Effector memory CD4-positive, alpha-beta T cell (primary cell): Measurements from ENCODE around the gene TRIM27.

Source experiments
- DNase-seq, 3 donors: peaks; one replicate each; pipeline ENCODE4 v3.0.0-alpha.2; 2020
- H3K27ac ChIP-seq: 2 replicates; pipeline ENCODE4 v1.7.0; 2013; ENCODE audit warnings: mild to moderate bottlenecking, low read length, moderate library complexity; ENCODE audit not compliant: insufficient read depth, poor library complexity, severe bottlenecking
- H3K27me3 ChIP-seq: replicated peaks from 2 replicates; pipeline ENCODE4 v1.7.0; 2013; ENCODE audit warnings: mild to moderate bottlenecking, low read length; ENCODE audit not compliant: insufficient read depth, control insufficient read depth, poor library complexity, severe bottlenecking
- H3K36me3 ChIP-seq: 2 replicates; pipeline ENCODE4 v1.7.0; 2013; ENCODE audit warnings: mild to moderate bottlenecking, low read length, moderate library complexity; ENCODE audit not compliant: control insufficient read depth, insufficient read depth
- H3K4me1 ChIP-seq: 2 replicates; pipeline ENCODE4 v1.7.0; 2013; ENCODE audit warnings: low read length, mild to moderate bottlenecking; ENCODE audit not compliant: control insufficient read depth, insufficient read depth, poor library complexity, severe bottlenecking
- H3K4me3 ChIP-seq: 2 replicates; pipeline ENCODE4 v1.7.0; 2013; ENCODE audit warnings: low read length, low read depth, mild to moderate bottlenecking; ENCODE audit not compliant: insufficient read depth, poor library complexity, severe bottlenecking
- H3K9me3 ChIP-seq: 2 replicates; pipeline ENCODE4 v1.7.0; 2013; ENCODE audit warnings: mild to moderate bottlenecking, low read length, moderate library complexity; ENCODE audit not compliant: control insufficient read depth

Gene TRIM27

GRCh38 chr6:28897369-28897745, 26.4 kb downstream of the TRIM27 start:
- no peak for DNase-seq
- Histone ChIP-seq H3K27me3 (no peaks in the 10 kb centered on the region), H3K36me3 (peaks cover 5% of the 10 kb centered on the region), H3K4me3 (peak overlapping the region; percentile 72), H3K27ac (peak overlapping the region; percentile 97), H3K9me3 (no peaks in the 10 kb centered on the region), H3K4me1 (no peaks in the 10 kb centered on the region)

- Histone ChIP-seq H3K27me3 (no peaks in the 10 kb centered on the region), H3K36me3 (peaks cover under 1% of the 10 kb centered on the region), H3K4me3 (peak overlapping the region; percentile 72), H3K9me3 (no peaks in the 10 kb centered on the region), H3K27ac (peak overlapping the region; percentile 97), H3K4me1 (no peaks in the 10 kb centered on the region)
- DNase-seq: peak; percentile 7 to 48 (median 26)
Measured at GRCh38 chr6:28896505-28897368, 27.0 kb downstream of the TRIM27 start.

DNA sequence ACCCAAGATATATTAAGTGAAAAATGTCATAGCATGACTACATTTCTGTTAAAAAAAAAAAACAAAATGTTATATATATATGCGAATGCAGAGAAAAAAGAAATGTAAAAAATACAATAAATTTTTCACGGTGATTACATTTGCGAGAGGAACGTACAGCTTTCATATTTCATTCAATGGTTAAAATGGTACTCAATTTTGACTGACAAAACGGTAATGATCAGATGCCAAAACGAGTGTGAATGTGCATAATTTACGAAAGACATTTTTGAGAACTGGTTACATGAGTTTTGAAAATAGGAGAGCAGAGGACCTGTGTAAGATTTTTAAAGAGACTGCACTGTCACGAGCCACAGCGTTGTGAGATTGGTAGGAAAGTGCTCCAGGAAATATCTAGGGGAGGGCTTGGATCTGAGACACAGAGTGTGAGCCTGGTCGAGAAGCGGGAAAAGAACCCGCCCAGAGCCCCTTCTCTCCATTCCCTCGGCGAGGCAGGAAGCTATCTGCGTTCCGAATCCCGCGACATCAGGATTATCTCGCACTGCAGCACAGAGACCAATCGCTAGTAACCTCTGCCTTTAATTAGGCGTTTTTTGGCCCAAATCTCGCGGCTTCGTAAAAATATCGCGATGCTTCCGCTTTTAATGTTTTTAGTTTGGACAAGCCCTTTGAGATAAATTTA, 28.5 kb downstream of the TRIM27 start:
- Histone ChIP-seq H3K4me1 (no peaks in the 10 kb centered on the region), H3K4me3 (peak overlapping the region; percentile 72), H3K36me3 (no peaks in the 10 kb centered on the region), H3K27me3 (no peaks in the 10 kb centered on the region), H3K27ac (peak overlapping the region; percentile 97), H3K9me3 (no peaks in the 10 kb centered on the region)
- peak; percentile 82 to 88 (median 84) for DNase-seq

DNA sequence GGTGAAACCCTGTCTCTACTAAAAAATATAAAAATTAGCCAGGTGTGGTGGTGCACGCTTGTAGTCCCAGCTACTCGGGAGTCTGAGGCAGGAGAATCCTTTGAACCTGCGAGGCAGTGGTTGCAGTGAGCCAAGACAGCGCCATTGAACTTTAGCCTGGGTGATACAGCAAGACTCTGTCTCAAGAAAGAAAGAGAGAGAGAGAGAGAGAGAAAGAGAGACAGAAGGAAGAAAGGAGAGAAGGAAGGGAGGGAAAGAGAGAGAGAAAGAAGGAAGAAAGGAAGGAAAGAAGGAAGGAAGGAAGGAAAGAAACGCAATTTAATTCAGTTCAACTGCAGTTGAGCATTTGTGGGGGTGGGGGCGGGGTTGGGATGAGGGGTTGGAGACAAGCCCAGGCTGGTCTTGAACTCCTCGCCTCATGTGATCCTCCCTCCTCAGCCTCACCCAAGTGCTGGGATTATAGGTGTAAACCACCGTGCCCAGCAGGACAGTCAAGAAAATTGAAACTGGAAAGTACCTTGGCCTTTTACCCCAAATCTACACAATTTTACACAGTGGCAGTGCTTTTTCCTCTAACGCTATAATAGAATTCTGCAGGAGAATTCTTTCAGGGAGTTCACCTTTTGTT, 30.5 kb downstream of the TRIM27 start:
- Histone ChIP-seq H3K4me3 (no peak overlapping the region), H3K4me1 (no peaks in the 10 kb centered on the region), H3K27ac (no peak overlapping the region), H3K27me3 (no peaks in the 10 kb centered on the region), H3K36me3 (no peaks in the 10 kb centered on the region), H3K9me3 (no peaks in the 10 kb centered on the region)
- DNase-seq: no peak

DNA sequence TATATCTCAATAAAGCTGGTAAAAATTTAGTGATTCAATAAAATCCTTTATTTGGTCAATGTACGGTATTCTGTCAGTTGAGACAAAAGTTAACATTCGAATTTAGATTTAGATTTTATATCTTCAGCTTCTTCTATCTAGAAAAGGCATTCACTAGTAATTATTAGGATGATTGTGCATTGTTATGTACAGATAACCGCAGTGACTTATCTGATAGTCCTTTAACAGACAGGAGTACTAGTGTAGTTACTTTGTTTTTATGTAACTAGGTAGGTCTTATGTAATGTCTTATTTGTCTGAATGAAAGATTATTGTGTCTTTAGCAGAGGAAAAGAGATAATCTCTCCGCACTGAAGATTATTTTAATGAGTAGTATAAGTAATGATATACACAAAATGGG, 31.3 kb downstream of the TRIM27 start:
- no peak for DNase-seq
- Histone ChIP-seq H3K27ac (no peak overlapping the region), H3K36me3 (no peaks in the 10 kb centered on the region), H3K4me1 (no peaks in the 10 kb centered on the region), H3K4me3 (no peak overlapping the region), H3K9me3 (no peaks in the 10 kb centered on the region), H3K27me3 (no peaks in the 10 kb centered on the region)

DNA sequence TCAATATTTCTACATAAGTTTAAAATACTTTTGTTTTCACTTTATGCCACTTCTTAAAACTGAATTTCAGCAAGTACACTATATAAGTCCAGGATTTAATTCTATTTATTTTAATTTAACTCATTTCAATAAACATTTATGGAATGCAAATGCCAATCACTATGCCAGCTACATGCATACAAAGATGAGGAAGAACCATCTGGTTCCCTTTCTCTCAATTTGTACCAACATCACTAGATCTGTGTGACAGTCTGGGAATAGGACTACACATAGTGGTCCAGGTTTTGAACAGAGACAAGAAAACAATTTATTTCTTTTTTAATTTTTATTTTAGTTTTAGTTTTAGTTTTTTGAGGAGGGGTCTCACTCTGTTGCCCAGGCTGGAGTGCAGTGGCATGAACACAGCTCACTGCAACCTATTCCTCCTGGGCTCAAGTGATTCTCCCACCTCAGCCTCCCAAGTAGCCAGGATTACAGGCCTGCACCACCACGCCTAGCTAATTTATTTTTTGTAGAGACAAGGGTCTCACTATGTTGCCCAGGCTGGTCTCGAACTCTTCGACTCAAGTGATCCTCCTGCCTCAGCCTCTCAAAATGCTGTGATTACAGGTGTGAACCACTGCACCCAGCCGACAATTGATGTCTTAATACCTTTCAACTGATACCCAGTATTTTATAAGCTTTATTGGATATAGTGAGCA, 35.8 kb downstream of the TRIM27 start:
- H3K9me3 ChIP-seq: no peaks in the 10 kb centered on the region
- no peak for DNase-seq
- H3K27me3 ChIP-seq: no peaks in the 10 kb centered on the region
- no peak overlapping the region for H3K27ac ChIP-seq
- H3K36me3 ChIP-seq: no peaks in the 10 kb centered on the region
- no peak overlapping the region for H3K4me3 ChIP-seq
- H3K4me1 ChIP-seq: peaks cover 7% of the 10 kb centered on the region

DNA sequence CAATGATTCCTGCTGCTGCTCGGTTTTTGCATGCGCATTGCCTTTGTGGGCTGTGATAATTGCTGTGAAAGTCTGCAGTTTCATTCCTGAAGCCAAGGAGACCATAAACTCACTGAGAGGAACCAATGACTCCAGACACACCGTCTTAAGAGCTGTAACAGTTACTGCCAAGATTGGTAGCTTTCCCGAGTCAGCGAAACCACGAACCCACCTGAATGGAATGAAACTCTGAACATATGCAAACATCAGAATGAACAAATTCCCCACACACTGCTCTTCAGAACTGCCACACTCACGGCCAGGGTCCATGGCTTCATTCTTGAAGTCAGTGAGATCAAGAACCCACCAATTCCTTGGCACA, 37.7 kb downstream of the TRIM27 start:
- no peak for DNase-seq
- Histone ChIP-seq H3K27ac (no peak overlapping the region), H3K4me3 (no peak overlapping the region), H3K36me3 (no peaks in the 10 kb centered on the region), H3K27me3 (no peaks in the 10 kb centered on the region), H3K9me3 (no peaks in the 10 kb centered on the region), H3K4me1 (peaks cover 7% of the 10 kb centered on the region)

DNA sequence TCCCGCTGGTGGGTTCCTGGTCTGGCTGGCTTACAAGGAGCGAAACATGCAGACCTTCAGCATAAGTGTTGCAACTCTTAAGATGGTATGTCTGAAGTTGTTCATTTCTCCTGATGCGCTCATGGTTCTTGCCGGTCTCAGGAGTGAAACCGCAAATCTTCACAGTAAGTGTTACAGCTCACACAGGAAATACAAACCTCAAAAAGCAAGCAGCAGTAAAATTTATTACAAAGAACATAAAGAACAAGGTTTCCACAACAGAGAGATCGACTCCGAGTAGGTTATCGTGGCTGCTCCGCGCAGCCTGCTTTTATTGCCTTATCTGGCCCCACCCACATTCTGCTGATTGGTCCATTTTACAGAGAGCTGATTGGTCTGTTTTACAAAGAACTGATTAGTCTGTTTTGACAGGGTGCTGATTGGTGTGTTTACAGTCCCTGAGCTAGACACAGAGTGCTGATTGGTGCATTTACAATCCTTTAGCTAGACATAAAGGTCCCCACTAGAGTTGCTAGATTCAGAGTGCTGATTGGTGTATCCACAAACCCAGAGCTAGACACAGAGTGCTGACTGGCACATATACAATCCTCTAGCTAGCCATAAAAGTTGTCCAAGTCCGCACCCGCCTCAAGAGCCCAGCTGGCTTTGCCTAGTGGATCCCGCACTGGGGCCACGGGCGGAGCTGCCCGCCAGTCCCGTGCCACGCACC, 39.2 kb downstream of the TRIM27 start:
- H3K4me3 ChIP-seq: peak overlapping the region; percentile 5
- DNase-seq: peak; percentile 58 to 68 (median 63)

DNA sequence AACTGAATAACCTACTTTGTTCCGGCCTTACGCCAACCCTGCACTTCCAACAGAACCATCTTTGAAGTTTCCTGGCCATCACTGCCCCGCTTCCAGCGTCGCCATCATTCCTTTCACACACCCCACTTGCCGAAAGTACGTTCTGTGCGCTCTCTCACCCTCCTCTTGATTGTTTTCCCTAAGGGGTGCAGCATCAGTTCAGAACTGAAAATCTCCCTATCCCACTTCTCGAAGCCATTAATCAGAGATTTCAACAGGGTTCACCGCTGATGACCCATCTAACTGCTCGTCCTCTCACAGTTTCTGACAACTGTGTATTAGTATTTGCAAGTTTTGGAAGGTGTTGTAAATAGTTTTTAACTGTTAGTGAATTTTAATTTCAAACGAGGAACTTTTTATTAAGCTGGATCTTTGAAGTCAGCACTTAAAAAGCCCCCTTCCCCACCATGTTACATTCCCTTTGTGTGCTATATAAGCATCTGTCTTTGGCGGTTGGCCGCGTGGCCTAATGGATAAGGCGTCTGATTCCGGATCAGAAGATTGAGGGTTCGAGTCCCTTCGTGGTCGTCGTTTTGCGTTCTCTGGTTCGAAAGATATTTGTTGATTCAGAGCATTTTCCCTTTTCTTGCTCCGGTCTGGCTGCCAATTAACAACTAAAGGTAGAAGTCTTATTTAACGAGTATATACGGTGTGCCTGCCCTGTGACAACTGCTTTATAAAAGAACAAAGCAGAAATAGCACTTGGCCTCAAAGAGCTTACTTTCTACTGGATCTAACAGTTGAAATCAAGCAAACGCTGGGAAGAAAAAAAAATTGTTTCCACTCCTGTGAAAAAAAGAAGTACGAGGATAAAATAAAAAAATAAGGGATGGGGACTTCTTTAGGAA, 42.6 kb downstream of the TRIM27 start:
- no peak for DNase-seq
- Histone ChIP-seq H3K36me3 (no peaks in the 10 kb centered on the region), H3K4me3 (peak overlapping the region; percentile 2), H3K4me1 (peaks cover 7% of the 10 kb centered on the region), H3K27me3 (no peaks in the 10 kb centered on the region), H3K9me3 (no peaks in the 10 kb centered on the region), H3K27ac (no peak overlapping the region)

More for the DNA sequence above, 39.2 kb downstream of the TRIM27 start:
- no peaks in the 10 kb centered on the region for H3K9me3 ChIP-seq
- peak overlapping the region; percentile 30 for H3K27ac ChIP-seq
- no peaks in the 10 kb centered on the region for H3K27me3 ChIP-seq
- peaks cover 7% of the 10 kb centered on the region for H3K4me1 ChIP-seq
- H3K36me3 ChIP-seq: no peaks in the 10 kb centered on the region
